Spleen (tissue), 11 donors: Measurements from ENCODE around the gene SLC34A3. TPM values are rescaled to one million over a fixed set of nuclear protein-coding genes. Genes with fewer than 3 reads are reported as not detected.

Experiments used
- DNase-seq: peaks from one replicate; pipeline ENCODE4 v3.0.0-alpha.2; 2020
- H3K27ac ChIP-seq, 8 donors: fragments of 200-600 bp; sonication (generic) in 7 of 8; 1 replicate in 4 of 8; 2 replicates in 4 of 8; pipeline versions ENCODE4 v1.5.0 to v1.8.0; 2016 to 2021; ENCODE audit warnings: inconsistent platforms in 4 of 8, mild to moderate bottlenecking in 4 of 8, moderate library complexity in 1 of 8
- H3K27me3 ChIP-seq, 7 donors: fragments of 200-600 bp; sonication (generic) in 6 of 7; replicated peaks in 1 of 7; 1 replicate in 4 of 7; 2 replicates in 3 of 7; pipeline versions ENCODE4 v1.5.0 to v1.8.0; 2016 to 2021; ENCODE audit warnings: inconsistent platforms in 3 of 7, mild to moderate bottlenecking in 1 of 7
- H3K36me3 ChIP-seq, 6 donors: fragments of 200-600 bp; sonication (generic) in 5 of 6; 1 replicate in 4 of 6; 2 replicates in 2 of 6; pipeline versions ENCODE4 v1.5.0 to v1.8.0; 2016 to 2021; ENCODE audit warnings: inconsistent platforms in 2 of 6
- H3K4me1 ChIP-seq, 6 donors: fragments of 200-600 bp; sonication (generic) in 5 of 6; 1 replicate in 3 of 6; 2 replicates in 3 of 6; pipeline versions ENCODE4 v1.5.0 to v1.8.0; 2016 to 2021; ENCODE audit warnings: inconsistent platforms in 3 of 6
- H3K4me3 ChIP-seq, 8 donors: fragments of 200-600 bp; sonication (generic) in 7 of 8; 1 replicate in 4 of 8; 2 replicates in 4 of 8; pipeline versions ENCODE4 v1.5.0 to v1.8.0; 2016 to 2021; ENCODE audit warnings: inconsistent platforms in 4 of 8, mild to moderate bottlenecking in 4 of 8, moderate library complexity in 2 of 8
- H3K9me3 ChIP-seq, 8 donors: fragments of 200-600 bp; sonication (generic) in 7 of 8; 1 replicate in 4 of 8; 2 replicates in 4 of 8; pipeline versions ENCODE4 v1.5.0 to v1.8.0; 2016 to 2021; ENCODE audit warnings: inconsistent platforms in 4 of 8
- POLR2A ChIP-seq, 3 donors: fragments of 450-650 bp; IDR thresholded peaks; one replicate each; pipeline ENCODE4 v1.5.1; 2017; ENCODE audit warnings: antibody characterized with exemption in 3 of 3, mild to moderate bottlenecking in 1 of 3
- POLR2AphosphoS5 ChIP-seq, 3 donors: sonication (generic); formaldehyde crosslinking; IDR thresholded peaks; one replicate each; pipeline ENCODE4 v1.5.1; 2017; ENCODE audit warnings: antibody characterized with exemption in 3 of 3
- WGBS, 5 donors: extraction: QIAGEN DNeasy Blood & Tissue Kit in 3 of 5; methylation state at CpG; one replicate each; pipeline versions ENCODE4 v1.1.5 to v1.1.7; 2013 to 2018; 5-methylcytosine and 5-hydroxymethylcytosine counted together
- intact Hi-C: fragments of 100-400 bp; cut with DNase I; formaldehyde crosslinking; loops from one replicate; pipeline ENCODE4 v1.15.0; 2023; ENCODE audit warnings: low total_unique reads
- polyA plus RNA-seq, 3 donors: library from polyadenylated mRNA; stranded (reverse); fragments of 200-250 nt; gene quantifications; one replicate each; pipeline ENCODE4 v1.2.1, GENCODE V29; 2013
- total RNA-seq, 7 donors: library from RNA; depleted of rRNA in 3 of 7; stranded (reverse); fragments of >200 nt in 3 of 7; fragmentation: NEBNext Ultra II Directional in 4 of 7; extraction: Animal tissue kit (Norgen Biotek cat#: 25700) in 4 of 7; gene quantifications; one replicate each; pipeline versions ENCODE4 v1.1.0 to v1.2.1, GENCODE V29; 2016 to 2021
- TF ChIP-seq, protein P1 (sequence below), 11 experiments: fragments of 200-600 bp in 7 of 11; fragments of 450-650 bp in 4 of 11; sonication (generic) in 4 of 11; IDR thresholded peaks in 8 of 11; conservative IDR thresholded peaks in 3 of 11; 1 replicate in 7 of 11; 2 replicates in 4 of 11; pipeline versions ENCODE4 v1.4.0 to v1.8.0; 2016 to 2021; ENCODE audit warnings: antibody characterized with exemption in 11 of 11, inconsistent platforms in 4 of 11, mild to moderate bottlenecking in 1 of 11
- donor health status: healthy with polysubstance abuse.
- donor health status: DM: no; HTN: no; CAD: no; lungs with moderate emphysema.
- donor health status: DM: no; HTN: no; CAD: no.
- donor health status: Bipolar disorder and iron deficiency.
- donor health status: healthy.
- donor health status: DM: no; HTN: no; CAD: no.
- donor health status: DM: yes; HTN: yes; CAD: no.

SLC34A3 gene
- total and polyA plus RNA-seq, 10 donors = not detected

GRCh38 chr9:137194388-137194787 lies 36.3 kb upstream of the SLC34A3 start:
- Histone ChIP-seq H3K27ac (no peak overlapping the region), H3K36me3 (peaks cover 0 to 30% (median 14%) of the 10 kb centered on the region in 6 donors), H3K4me1 (peaks cover 15 to 66% (median 39%) of the 10 kb centered on the region in 6 donors), H3K27me3 (peaks cover 0 to 4% (median 0%) of the 10 kb centered on the region in 7 donors), H3K9me3 (no peaks in the 10 kb centered on the region), H3K4me3 (no peak overlapping the region)
- DNase-seq = no peak
- TF ChIP-seq, protein P1, sequence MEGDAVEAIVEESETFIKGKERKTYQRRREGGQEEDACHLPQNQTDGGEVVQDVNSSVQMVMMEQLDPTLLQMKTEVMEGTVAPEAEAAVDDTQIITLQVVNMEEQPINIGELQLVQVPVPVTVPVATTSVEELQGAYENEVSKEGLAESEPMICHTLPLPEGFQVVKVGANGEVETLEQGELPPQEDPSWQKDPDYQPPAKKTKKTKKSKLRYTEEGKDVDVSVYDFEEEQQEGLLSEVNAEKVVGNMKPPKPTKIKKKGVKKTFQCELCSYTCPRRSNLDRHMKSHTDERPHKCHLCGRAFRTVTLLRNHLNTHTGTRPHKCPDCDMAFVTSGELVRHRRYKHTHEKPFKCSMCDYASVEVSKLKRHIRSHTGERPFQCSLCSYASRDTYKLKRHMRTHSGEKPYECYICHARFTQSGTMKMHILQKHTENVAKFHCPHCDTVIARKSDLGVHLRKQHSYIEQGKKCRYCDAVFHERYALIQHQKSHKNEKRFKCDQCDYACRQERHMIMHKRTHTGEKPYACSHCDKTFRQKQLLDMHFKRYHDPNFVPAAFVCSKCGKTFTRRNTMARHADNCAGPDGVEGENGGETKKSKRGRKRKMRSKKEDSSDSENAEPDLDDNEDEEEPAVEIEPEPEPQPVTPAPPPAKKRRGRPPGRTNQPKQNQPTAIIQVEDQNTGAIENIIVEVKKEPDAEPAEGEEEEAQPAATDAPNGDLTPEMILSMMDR (IDR thresholded peaks at IDR 0.05 in 8 of 11, conservative IDR thresholded peaks at IDR 0.05 in 3 of 11) = no peak
- TF ChIP-seq POLR2A (IDR thresholded peaks at IDR 0.05) = no peak
- no peak for TF ChIP-seq POLR2AphosphoS5 (IDR thresholded peaks at IDR 0.05)
- 75 to 91% (median 86%) methylated on average over 14 to 16 of the region's 16 CpGs; no CpG with 5 or more reads in 1 of the 5 donors for WGBS, 5 donors
- intact Hi-C loops = no loop called here

DNA sequence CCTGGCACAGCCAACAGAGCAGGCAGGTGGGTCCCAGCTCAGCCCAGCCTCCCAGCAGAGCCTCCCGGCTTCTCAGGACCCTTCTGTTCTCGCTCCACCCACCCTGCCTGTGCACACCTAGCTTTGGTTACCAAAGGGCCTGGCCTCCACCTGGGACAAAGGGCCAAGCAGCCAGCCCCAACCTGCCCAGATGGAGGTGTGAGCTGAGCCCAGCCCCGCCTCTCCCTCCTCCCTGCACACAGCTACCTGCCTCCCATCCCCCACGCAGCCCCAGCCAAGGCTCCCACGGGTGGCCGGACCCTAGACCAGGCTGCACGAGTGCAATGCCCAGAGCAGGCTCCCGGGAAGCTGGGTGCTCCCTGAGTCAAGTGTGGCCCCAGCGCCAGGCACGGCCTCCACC lies 35.8 kb upstream of the SLC34A3 start:
- WGBS, 5 donors = 83 to 100% (median 90%) methylated on average over 6 to 10 of the region's 10 CpGs
- peaks cover 13 to 66% (median 39%) of the 10 kb centered on the region in 6 donors for H3K4me1 ChIP-seq
- no peaks in the 10 kb centered on the region for H3K9me3 ChIP-seq
- H3K27me3 ChIP-seq = peaks cover 0 to 9% (median 0%) of the 10 kb centered on the region in 7 donors
- intact Hi-C loops = no loop called here
- no peak for DNase-seq
- no peak overlapping the region for H3K27ac ChIP-seq
- TF ChIP-seq POLR2A (IDR thresholded peaks at IDR 0.05) (no peak), POLR2AphosphoS5 (IDR thresholded peaks at IDR 0.05) (no peak)
- TF ChIP-seq, protein P1 (IDR thresholded peaks at IDR 0.05 in 8 of 11, conservative IDR thresholded peaks at IDR 0.05 in 3 of 11) = no peak
- no peak overlapping the region for H3K4me3 ChIP-seq
- H3K36me3 ChIP-seq = peaks cover 0 to 26% (median 11%) of the 10 kb centered on the region in 6 donors

GRCh38 chr9:137195525-137196220 lies 35.0 kb upstream of the SLC34A3 start:
- Histone ChIP-seq H3K36me3 (peaks cover 0 to 19% (median 3%) of the 10 kb centered on the region in 6 donors), H3K4me1 (peaks cover 8 to 58% (median 32%) of the 10 kb centered on the region in 6 donors), H3K27me3 (peaks cover 0 to 9% (median 0%) of the 10 kb centered on the region in 7 donors), H3K27ac (no peak overlapping the region), H3K4me3 (no peak overlapping the region), H3K9me3 (no peaks in the 10 kb centered on the region)
- intact Hi-C loops = no loop called here
- WGBS, 5 donors = 85 to 94% (median 91%) methylated on average over 12 to 21 of the region's 21 CpGs
- DNase-seq = no peak
- TF ChIP-seq POLR2A (IDR thresholded peaks at IDR 0.05) (no peak), POLR2AphosphoS5 (IDR thresholded peaks at IDR 0.05) (no peak)
- TF ChIP-seq, protein P1 (IDR thresholded peaks at IDR 0.05 in 8 of 11, conservative IDR thresholded peaks at IDR 0.05 in 3 of 11) = no peak
